CD4-positive, alpha-beta T cell treated with Interleukin-15 for 4 hours (primary cell): ENCODE results near the gene TPSG1.
"Not testable (repeated sequence)": the region's sequence is repeated elsewhere in the genome, so short reads cannot be mapped to it uniquely, and the experiment has no call there.

Experiments
- DNase-seq: peaks from one replicate; pipeline ENCODE4 v3.0.0-alpha.2; 2020; ENCODE audit warnings: low spot score

TPSG1 gene

DNA sequence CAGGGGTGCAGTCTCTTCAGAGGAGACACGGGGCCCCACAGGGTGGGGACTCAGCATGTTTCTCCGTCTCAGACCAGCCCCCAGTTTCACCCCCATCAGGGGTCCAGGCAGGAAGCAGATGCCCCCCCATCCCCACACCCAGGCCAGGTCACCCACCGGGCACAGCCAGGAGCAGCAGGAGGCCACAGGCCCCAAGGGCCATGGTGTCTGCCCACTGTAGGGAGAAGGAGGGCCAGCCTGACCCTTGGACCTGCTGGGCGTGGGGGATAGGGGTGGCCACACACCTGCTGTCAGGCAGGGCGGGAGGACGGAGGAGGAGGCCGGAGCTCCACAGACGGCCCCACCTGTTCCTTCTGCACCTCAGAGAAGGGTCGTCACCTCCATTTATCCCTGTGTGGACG, at the start of gene TPSG1:
TSS of gene TPSG1 (minus strand) at position 218 of the 401 bp plus-strand sequence. CDS start at position 202, 16 bp downstream.
- no peak for DNase-seq

DNA sequence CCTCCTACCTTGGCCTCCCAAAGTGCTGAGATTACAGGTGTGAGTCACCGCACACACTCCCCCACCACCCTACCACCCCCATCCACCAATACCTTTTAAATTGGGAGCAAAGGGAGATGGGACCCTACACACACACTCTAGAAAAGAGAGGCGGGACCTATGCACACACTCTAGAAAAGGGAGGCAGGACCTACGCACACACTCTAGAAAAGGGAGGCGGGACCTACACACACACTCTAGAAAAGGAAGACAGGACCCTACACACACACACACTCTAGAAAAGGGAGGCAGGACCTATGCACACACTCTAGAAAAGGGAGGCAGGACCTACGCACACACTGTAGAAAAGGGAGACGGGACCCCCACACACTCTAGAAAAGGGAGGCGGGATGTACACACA, 49.7 kb upstream of the TPSG1 start:
- DNase-seq = no peak

DNA sequence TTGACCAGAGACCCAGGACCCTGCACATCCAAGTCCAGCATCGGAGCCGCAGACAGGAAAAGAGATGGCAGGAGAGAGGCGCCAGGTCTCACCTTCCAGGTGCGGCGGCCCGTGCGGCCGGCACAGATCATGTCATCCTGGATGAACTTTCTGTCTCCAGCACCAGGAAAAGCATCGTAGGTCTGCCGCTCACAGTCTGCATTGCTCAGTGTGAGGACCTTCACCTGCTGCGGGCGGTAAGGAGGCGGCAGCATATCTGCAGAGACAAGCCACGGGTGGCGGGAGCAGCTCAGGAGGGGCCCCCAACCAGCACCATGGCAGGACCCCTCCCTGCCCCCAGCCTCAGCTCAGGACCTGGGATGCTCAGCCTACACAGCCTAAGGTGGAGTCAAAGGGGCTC, 48.7 kb upstream of the TPSG1 start:
- DNase-seq = no peak

DNA sequence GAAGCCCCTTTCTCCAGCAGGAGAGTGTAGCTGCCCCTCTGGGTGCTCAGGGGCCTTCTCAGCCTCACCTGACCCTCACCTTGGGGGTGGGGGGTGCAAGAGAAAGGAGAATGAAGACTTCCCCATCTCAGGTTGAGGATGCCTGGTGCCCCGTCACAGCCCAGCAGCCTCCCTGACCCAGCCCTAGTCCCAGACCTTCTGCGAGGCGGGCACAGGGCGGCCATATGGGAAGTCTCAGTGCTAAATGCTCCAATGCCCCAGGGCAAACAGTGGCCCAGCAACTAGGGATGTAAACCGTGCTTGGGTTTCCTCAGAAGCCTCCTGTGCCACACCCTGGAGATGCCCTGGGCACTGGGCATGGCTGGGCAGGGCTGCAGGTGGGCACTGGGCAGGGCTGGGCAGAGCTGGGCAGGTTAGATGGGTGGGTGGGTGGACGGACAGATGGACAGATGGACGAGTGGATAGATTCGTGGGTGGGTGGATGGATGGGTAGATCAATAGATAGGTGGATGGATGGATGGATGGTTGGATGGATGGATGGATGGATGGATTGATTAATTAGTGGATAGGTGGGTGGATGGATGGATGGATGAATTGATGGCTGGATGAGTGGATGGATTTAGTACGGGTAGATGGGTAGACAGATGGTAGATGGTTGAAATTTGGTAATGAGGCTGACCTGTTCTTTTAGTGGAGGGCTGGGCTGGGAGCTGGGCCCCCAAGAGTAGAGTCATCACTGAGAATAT, 47.6 kb upstream of the TPSG1 start:
- no peak for DNase-seq

DNA sequence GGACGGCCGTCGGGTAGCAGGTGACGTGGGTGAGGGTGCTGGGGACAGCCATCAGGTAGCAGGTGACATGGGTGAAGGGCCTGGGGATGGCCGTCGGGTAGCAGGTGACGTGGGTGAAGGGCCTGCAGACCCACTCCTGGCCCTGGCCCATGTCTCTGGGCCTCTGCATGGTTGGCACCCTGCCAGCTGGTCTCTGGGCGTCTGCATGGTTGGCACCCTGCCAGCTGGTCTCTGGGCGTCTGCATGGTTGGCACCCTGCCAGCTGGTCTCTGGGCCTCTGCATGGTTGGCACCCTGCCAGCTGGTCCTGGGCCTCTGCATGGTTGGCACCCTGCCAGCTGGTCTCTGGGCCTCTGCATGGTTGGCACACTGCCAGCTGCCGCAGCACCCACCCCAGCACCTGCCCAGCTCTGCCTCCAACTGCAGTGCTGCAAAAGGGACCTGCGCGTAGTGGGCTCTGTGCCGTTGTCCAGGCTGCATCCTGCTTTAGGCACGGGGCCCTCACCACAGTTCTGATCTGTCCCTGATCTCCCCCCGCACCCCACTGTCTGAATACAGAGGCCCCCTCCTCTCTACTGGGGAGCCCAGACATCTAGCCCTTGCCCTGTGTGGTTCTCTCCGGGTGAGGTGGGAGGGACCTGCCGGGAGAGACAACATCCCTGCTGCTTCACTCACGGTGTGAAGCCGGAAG, 46.8 kb upstream of the TPSG1 start:
- DNase-seq = not testable (repeated sequence)

DNA sequence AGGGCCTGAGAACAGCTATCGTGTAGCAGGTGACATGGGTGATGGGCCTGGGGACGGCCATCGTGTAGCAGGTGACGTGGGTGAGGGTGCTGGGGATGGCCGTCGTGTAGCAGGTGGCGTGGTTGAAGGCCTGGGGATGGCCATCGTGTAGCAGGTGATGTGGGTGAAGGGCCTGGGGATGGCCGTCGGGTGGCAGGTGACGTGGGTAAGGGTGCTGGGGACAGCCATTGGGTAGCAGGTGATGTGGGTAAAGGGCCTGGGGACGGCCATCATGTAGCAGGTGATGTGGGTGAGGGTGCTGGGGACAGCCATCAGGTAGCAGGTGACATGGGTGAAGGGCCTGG, 46.3 kb upstream of the TPSG1 start:
- no peak for DNase-seq

DNA sequence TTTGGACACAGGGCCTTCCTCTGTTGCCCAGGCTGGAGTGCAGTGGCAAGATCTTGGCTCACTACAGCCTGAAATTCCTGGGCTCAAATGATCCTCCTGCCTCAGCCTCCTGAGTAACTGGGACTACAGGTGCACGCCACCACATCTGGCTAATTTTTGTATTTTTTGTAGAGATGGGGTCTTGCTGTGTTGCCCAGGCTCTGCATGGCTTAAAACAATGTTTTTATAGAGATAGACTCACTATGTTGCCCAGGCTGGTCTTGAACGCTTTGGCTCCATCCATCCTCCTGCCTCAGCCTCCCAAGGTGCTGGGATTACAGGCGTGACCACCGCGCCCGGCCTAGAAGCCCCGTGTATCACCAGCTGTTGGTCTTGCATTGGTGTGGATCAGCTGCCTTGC, 44.4 kb upstream of the TPSG1 start:
- DNase-seq = not testable (repeated sequence)

DNA sequence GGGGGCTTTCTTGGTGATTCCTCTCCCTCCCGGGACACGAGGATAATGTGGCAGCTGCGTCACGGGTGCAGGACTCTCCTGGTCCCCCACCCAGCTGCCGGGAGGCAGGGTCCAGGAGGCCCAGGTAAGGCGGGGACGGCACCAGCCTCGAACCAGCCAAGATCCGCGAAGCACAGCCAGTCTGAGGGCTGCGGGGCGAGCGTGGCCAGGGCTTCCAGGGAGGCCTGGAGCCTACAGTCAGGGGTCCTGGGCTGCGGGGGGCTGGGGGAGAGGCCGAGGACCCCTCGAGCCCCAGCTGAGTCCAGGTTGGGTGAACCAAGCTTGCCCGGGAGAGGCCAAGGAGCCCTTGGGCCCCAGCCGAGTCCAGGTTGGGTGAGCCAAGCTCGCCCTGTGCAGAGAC, 40.8 kb upstream of the TPSG1 start:
- no peak for DNase-seq

DNA sequence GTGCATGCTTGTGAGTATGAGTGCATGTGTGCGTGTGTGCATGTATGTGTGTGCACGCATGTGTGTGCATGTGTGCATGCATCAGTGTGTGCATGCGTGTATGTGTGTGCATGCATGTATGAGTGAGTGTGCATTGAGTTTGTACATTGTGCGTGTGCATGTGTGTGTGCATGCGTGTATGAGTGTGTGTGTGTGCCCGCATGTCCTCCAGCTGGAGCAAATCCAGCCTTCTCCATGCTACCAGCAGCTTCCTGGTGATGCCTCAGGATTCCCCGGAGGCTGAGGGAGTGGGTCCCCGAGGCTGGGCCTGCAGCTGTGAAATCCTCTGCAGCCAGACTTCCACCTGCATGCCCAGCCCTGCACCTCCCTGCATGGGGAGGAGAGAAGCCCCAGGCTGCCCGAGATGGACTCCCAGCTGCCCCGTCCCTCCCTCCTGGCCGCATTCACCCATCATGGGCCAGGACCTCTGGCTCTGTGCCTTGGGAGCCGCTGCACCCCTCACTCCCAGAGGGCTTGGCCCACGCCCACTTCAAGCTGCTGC, 40.1 kb upstream of the TPSG1 start:
- no peak for DNase-seq

DNA sequence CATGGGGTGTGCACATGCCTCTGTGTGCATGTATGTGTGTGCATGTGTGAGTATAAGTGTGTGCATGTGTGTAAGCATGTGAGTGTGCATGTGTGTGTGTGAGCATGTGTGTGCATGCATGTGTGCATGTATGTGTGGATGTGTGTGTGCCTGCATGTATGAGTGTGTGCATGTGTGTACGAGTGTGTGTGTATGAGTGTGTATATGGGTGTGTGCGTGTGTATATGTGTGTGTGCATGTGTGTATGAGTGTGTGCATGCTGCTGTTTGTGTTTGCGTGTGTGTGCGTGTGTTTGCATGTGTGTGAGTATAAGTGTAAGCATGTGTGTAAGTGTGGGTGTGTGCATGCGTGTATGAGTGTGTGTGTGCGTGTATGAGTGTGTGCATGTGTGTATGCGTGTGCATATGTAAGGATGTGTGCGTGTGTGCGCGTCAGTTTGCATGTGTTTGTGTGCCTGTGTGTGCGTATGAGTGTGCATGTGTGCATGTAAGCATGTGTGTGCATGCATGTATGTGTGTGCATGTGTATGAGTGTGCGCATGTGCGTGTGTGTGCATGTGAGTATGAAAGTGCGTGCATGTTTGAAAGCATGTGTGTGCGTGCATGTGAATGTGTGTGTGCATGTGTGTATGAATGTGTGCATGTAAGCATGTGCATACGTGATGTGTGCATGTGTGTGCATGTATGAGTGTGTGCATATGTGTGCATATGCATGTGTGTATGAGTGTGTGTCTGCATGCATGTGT, 39.4 kb upstream of the TPSG1 start:
- no peak for DNase-seq

DNA sequence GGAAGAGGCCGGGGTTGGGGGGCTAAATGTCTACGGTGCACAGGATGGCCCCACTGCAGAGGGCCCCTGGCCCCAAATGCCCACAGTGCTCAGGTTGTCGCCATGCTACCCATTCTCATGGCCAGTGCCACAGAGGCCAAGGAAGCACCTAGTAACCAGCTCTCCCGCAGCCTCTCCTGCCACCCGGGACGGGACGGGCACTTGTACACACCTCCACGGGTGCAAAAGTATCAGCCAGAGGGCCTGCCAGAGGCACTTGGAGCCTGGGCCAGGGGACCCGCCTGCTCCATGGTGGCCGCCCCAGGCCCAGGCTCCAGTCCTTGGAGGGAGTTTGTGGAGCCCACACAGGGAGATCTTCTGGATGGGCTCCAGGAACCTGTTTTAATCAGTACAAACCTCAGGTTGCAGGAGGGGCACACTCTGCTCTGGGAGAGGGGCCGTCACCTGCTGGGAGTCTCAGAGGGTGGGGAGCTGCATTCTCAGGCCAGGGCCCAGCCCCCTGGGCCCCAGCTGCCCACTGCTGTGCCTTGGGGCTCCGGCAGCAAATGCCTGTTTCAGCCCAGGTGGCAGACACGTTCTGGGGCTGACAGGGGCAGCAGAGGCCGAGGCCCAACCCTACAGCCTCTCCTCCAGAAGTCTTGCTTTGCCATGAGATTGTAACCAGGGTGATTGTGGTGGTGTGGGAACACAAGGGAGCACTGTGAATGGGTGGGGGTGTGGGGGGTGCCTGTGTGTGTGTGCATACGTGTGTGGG, 38.7 kb upstream of the TPSG1 start:
- no peak for DNase-seq

DNA sequence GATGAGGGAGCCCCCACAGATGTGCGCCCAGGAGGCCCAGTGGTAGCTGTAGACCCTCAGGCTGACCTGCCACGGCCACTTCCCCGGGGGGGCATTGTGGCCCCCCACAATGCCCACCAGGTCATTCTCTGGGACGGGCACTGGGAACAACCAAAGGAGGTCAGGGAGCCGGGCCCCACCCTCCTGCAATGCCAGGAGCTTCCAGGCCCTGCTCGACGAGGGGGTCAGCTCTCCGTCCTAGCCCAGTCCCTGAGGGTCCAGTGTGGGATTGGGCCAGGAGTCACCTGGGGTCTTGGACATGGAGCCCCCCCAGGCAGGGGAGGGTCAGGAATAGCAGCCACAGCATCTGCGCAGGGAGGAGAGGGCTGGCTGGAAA, 37.8 kb upstream of the TPSG1 start:
- DNase-seq = no peak

DNA sequence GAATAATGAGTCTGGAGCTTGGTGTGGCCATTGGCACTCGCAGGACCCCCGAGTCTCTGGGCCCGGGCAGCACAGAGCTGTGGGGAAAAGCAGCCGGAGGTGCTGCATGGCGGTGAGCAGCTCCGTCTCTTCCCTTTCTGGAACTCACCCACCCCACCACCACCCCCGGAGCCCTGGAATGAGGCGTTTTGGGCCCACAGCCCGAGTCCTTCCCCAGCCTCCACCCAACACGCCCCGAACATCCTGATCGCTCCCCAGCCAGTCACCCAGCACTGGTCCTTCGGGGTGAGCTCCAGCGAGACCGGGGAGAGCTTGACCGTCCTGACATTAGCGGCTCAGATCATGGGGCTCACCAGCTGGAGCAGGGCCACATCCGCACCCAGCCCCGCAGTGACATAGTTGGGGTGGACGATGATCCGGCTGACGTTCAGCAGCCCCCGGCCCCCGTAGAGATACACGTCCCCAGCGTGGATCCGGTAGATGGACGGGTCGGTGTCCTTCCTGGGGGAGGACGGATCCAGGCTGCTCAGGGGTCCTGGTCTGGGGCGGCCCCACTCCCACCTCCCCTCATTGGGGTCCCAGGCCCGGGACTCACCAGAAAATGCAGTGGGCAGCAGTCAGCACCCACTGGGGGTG, 37.3 kb upstream of the TPSG1 start:
- DNase-seq = no peak

DNA sequence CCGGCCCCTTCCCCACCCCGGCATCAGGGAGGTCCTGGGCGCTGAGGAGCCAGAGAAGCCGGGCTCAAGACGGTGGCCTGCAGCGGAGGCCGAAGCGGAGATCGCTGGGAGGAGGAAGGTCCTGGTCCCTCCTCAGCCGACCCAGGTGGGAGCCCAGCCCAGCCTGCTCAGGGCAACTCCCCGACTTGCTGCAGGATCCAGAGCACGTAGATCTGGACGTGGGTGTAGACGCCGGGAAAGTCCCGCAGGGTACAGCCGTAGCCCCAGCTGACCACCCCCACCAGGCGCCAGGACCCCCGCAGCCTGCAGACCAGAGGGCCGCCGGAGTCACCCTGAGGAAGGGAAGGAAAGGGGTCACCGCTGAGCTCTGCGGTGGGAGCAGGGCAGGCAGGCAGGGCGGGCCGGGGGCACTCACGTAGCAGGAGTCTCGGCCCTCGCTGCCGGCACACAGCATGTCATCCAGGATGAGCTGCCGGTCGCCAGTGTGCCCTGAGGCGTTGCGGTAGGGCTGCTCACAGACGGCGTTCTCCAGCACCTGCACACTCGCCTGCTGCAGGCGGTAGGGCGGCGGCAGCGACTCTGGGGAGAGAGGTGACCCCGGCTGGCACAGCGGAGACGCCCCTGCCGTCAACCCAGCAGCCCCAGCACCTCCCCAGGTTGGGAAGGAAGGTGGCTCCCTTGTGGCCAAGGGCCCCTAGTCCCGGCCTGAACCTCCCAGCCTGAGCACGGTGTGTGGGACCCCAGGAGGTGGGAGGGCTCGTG, 36.2 kb upstream of the TPSG1 start:
- DNase-seq = no peak

DNA sequence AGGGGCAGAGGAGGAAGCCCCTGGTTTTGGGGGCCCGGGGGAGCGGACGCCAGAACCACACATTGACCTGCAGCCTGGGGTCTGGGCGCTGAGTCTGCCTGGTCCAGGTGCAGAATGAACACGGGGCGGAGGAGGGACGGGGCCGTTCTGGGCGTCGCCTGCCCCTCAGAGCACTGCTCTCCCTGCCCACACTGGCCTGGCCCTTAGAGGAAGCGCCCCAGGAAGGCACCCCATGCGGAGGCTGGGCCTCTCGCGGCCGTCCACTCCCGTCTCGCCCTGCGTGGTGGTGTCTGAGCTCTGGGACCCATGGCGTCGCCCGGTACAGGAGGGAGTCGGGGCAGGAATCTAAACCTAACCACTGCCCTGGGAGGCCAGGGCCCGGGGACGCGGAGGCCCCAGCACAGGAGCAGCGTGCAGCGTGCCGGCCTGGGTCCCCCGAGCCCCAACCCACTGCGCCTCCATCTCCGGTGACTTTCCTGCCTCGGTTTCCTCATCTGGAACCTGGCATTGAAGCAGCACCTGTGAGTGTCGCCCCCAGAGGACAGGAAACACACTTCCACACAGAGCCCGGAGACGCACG, 35.1 kb upstream of the TPSG1 start:
- DNase-seq = no peak

DNA sequence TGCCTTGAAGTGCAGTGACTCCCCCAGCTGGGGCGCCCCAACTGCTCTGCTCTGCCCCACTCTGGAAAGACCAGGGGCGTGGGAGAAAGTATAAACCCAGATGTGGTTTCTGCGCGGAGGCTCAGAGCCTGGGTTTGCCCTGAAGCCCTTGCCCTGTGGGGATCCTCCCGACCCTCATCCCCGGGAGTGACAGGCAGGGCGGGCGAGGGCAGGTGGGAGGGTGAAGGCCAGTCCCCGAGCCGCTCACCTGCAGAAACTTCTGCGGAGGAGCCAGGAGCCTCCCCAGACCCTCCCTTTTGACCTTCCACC, 34.6 kb upstream of the TPSG1 start:
- no peak for DNase-seq

DNA sequence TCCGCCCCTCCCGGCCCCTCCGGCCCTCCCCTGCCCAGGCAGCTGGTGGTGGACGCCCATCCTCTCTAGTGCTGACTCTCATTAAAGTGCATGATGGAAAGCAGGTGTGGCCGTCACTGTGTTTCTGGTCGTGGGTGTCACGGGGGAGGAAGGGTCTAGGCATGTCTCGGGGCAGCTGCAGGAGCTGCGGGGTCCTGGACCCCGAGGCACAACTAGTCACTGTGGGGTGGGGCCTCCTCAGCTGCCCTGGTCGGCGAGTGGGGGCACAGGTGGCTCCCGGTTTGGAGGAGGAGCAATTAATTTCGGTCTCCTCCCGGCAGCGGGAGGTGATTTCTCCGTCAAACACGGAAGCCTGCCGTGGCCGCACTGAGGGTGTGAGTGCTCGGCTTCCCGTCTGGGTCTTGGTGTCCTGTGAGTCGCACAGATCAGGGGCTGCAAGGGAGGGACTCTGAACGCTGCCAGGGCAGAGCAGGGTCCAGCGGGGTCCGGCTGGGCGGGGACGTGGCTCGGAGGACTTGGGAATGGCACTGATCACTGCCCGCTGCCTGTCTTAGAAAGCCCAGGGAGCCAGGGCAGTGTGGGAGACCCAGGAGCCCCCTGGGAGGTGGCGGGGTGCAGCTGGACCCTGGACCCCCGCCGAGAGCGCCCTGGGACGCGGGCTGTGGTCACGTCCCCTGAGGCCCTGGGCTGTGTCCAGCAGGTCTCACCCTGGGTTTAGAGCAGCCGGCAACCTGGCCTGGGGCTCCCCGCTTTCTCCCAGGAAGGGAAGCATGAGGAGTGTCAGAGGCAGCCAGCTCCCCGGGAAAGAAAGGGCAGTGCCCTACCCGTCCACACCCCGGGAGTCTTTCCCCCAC, 34.1 kb upstream of the TPSG1 start:
- DNase-seq = no peak

DNA sequence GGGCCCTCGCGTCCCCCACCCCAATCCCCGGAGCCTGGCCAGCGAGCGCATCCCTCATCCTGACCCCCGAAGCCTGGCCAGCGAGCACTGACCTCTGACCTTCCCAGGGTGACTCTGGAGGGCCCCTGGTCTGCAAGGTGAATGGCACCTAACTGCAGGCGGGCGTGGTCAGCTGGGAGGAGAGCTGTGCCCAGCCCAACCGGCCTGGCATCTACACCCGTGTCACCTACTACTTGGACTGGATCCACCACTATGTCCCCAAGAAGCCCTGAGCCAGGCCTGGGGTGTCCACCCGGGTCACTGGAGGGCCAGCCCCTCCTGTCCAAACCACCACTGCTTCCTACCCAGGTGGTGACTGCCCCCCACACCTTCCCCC, 33.1 kb upstream of the TPSG1 start:
- DNase-seq = no peak

DNA sequence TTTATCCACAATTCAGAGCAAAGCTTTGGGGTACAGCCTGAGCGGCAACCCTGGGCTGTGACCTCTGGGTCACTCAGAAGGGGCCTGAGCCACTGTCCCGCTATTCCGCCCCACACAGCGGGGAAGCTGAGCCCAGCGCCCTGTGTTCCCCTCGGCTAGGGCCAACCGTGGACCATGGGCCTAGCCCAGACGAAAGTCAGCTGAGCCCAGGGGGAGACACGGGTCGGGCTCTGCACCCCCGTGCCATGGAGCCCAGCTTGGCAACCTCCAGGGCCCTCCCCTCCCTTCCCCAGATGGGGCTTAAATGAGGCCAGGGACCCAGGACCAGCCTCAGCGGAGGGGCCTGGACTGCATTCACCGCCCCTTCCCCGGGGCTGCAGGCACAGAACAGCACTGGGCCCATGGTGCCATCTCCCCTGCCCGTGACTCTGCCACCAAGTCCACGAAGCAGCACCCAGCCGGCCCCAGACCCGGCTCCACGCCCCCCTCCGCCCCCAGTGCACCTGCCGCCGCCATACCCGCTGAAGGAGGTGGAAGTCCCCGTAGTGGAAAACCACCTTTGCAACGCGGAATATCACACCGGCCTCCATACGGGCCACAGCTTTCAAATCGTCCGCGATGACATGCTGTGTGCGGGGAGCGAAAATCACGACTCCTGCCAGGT, 32.6 kb upstream of the TPSG1 start:
- DNase-seq = no peak
